ENCODE data around the gene U2SURP.

GRCh38 chr3:143090486-143090885 lies 89.1 kb downstream of the U2SURP start:
- TF ChIP-seq CTCF (conservative IDR thresholded peaks at IDR 0.05 in 1 of 2, IDR thresholded peaks at IDR 0.05 in 1 of 2; ENCODE audit: low read depth in 1 of 2, low read length in 2 of 2) (no peak), EZH2 (IDR thresholded peaks at IDR 0.05; ENCODE audit: low read length, missing control alignments) (no peak)

Data from fibroblast of lung (primary cell).